PFSK-1 (cell line): Measurements from ENCODE around the gene LMF2.

Experiments used
- FOXP2 ChIP-seq: optimal IDR thresholded peaks from 2 replicates; pipeline ENCODE3; 2011; ENCODE audit warnings: borderline replicate concordance, control low read depth, inconsistent platforms; ENCODE audit not compliant: insufficient read depth; ENCODE audit errors: extremely low read length, extremely low read depth
- POLR2AphosphoS5 ChIP-seq: IDR thresholded peaks from 2 replicates; pipeline ENCODE4 v1.6.1; 2012; ENCODE audit warnings: low read depth, mild to moderate bottlenecking, control low read depth, low read length, moderate library complexity
- REST ChIP-seq, 2 experiments: IDR thresholded peaks; 2 replicates each; pipeline versions ENCODE4 v1.6.1 to v1.8.0; 2011 to 2012; ENCODE audit warnings: low read depth in 2 of 2, low read length in 2 of 2, control low read depth in 1 of 2, inconsistent platforms in 1 of 2, mild to moderate bottlenecking in 1 of 2, moderate library complexity in 1 of 2; ENCODE audit not compliant: insufficient read depth in 1 of 2
- SIN3A ChIP-seq: IDR thresholded peaks from 2 replicates; pipeline ENCODE4 v1.6.1; 2012; ENCODE audit warnings: mild to moderate bottlenecking, low read length, moderate library complexity, borderline replicate concordance; ENCODE audit not compliant: insufficient read depth
- TAF1 ChIP-seq: IDR thresholded peaks from 2 replicates; pipeline ENCODE4 v1.6.1; 2012; ENCODE audit warnings: low read length, control low read depth, borderline replicate concordance; ENCODE audit not compliant: insufficient read depth

The LMF2 gene

DNA sequence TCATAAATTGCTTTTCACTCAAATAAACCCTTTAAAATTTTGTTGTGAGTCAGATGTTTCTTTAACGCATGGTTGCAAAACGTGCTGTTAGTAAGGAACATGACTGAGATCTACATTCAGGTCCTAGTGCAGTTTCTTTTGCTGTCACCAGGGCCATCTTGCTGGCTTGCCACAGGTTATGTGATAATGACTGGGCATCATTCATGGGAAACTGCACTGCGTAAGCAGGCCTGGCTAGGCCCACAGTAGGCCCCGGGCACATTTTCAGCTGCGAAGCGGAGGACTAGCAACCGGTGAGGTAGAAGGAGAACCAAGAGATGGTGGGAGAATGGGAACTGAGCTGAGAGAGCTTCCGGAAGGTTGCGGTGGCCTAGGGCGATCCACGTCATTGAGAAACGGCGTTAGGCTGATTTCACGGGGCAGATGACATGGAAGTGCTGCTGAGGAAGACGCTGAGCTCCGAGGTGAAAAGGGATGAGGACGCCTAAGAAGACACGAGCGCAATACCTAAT, 35.0 kb upstream of the LMF2 start:
- TF ChIP-seq POLR2AphosphoS5 (no peak), SIN3A (no peak), TAF1 (no peak), REST (IDR thresholded peaks at IDR 0.05; ENCODE audit: insufficient read depth in 1 of 2, low read depth in 2 of 2, low read length in 2 of 2) (no peak), FOXP2 (no peak)

GRCh38 chr22:50540381-50540780, 32.9 kb upstream of the LMF2 start:
- no peak for TF ChIP-seq REST (IDR thresholded peaks at IDR 0.05; ENCODE audit: insufficient read depth in 1 of 2, low read depth in 2 of 2, low read length in 2 of 2)
- no peak for TF ChIP-seq SIN3A
- no peak for TF ChIP-seq FOXP2
- no peak for TF ChIP-seq POLR2AphosphoS5
- no peak for TF ChIP-seq TAF1

DNA sequence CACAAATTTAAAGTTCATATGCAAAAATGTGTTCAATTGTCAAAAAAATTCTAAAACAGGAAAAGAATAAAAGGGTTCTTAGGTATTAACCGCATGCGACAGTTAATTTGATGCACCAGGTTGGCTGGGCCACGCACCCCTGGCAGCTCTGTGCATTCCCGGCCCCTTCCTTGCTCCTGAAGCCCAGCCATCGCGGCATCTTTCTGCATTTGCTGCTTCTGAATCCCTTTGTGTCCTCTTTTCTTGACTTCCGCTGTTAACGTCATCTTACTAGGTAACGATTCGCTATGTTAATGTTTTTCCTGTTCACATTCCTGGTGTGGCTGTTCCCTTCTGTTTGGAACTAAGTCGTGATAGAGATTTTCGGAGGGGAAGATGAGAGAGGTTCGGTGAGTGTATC, 30.3 kb upstream of the LMF2 start:
- TF ChIP-seq FOXP2 (no peak), SIN3A (no peak), TAF1 (no peak), REST (IDR thresholded peaks at IDR 0.05; ENCODE audit: insufficient read depth in 1 of 2, low read depth in 2 of 2, low read length in 2 of 2) (no peak), POLR2AphosphoS5 (no peak)

DNA sequence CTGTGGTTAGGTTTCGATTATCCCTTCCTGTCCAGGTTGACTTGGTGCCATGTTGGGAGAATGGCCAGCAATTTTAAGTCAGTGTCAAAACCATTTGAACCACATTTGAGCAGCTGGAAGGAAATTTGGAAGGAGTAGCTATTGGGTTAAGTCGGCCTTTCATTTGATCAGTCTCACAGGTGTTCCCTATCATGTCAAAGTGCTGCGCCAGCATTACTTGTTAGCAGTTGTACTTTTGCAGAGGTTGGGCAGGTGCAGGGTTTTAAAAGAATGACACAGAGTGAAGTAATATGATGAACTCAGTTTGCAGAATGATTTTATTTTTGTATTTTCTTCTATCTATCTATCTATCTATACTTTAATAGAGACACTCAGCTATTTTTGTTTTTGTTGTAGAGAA, 28.7 kb upstream of the LMF2 start:
- TF ChIP-seq SIN3A (no peak), POLR2AphosphoS5 (no peak), REST (IDR thresholded peaks at IDR 0.05; ENCODE audit: insufficient read depth in 1 of 2, low read depth in 2 of 2, low read length in 2 of 2) (no peak), TAF1 (no peak), FOXP2 (no peak)

- no peak for TF ChIP-seq SIN3A
- TF ChIP-seq FOXP2: no peak
- no peak for TF ChIP-seq POLR2AphosphoS5
- no peak for TF ChIP-seq REST (IDR thresholded peaks at IDR 0.05; ENCODE audit: insufficient read depth in 1 of 2, low read depth in 2 of 2, low read length in 2 of 2)
- TF ChIP-seq TAF1: no peak
These were observed 27.6 kb upstream of the LMF2 start for GRCh38 chr22:50535113-50535512.
